ENCODE results near the gene PPP3CA. TPM values are rescaled to one million over a fixed set of nuclear protein-coding genes. Genes with fewer than 3 reads are reported as not detected.
A peak's percentile ranks its signal among the peaks of the same experiment; 100 is the strongest.

The PPP3CA gene
- total RNA-seq (10 to 100 TPM; 26.2 to 47.7 (median 30.8) TPM), polyA plus RNA-seq (10 to 100 TPM; 11.8 to 15.0 (median 13.9) TPM)

- Histone ChIP-seq H3K4me1 (peaks cover 0 to 44% (median 24%) of the 10 kb centered on the region in 4 donors), H3K9me3 (no peaks in the 10 kb centered on the region), H3K27me3 (no peaks in the 10 kb centered on the region), H3K27ac (peak within 1 kb of the TSS; percentile 92 to 97 (median 96)), H3K36me3 (no peaks in the 10 kb centered on the region), H3K4me3 (peak within 1 kb of the TSS; percentile 86 to 95 (median 92))
- no peak for DNase-seq
- intact Hi-C loops (cut with DNase I), result loop anchor here (2.0 to 10.0 kb wide), 6 partner anchors 26 to 1782 kb away; partner anchors contain the start of genes H2AZ1 and TRMT10A
- TF ChIP-seq EP300 (IDR thresholded peaks at IDR 0.05), result no peak
- no peak for TF ChIP-seq POLR2AphosphoS5 (IDR thresholded peaks at IDR 0.05)
- TF ChIP-seq POLR2A (IDR thresholded peaks at IDR 0.05), result no peak
- TF ChIP-seq CTCF (IDR thresholded peaks at IDR 0.05), result no peak
- WGBS, 2 donors, result 0% methylated on average over 41 of the region's 41 CpGs
Observed at GRCh38 chr4:101347267-101347556, at the start of gene PPP3CA. TSS of gene PPP3CA (minus strand) at chr4:101347526.

DNA sequence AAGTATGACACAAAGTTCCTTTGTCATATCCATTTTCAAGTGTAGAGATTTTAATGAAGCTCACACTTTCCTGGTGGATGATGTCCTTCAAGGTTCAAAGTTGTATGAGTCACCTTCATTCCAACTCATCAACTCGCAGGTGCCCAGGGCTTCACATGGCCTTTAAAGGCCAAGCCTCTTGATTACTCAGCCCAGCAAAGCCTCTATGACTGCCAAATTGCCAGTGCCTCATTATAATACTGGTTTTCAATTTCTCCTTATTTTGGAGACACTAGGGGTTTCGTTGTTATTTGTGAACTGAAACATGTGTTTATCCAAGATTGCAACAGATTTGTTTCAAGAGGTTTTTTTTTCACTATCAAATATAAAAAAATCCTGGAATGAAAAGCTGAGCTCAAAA lies 45.9 kb upstream of the PPP3CA start:
- WGBS, 2 donors, result 44 to 70% methylated on average over 2 of the region's 2 CpGs
- no peak for DNase-seq
- TF ChIP-seq EP300 (IDR thresholded peaks at IDR 0.05), result no peak
- TF ChIP-seq POLR2AphosphoS5 (IDR thresholded peaks at IDR 0.05), result no peak
- TF ChIP-seq POLR2A (IDR thresholded peaks at IDR 0.05), result no peak
- Histone ChIP-seq H3K27me3 (no peaks in the 10 kb centered on the region), H3K4me1 (no peaks in the 10 kb centered on the region), H3K36me3 (no peaks in the 10 kb centered on the region), H3K4me3 (no peak overlapping the region), H3K9me3 (no peaks in the 10 kb centered on the region), H3K27ac (no peak overlapping the region)
- intact Hi-C loops (cut with DNase I), result no loop called here

GRCh38 chr4:101370663-101371210 lies 23.4 kb upstream of the PPP3CA start:
- no peak overlapping the region for H3K4me3 ChIP-seq
- H3K9me3 ChIP-seq, result no peaks in the 10 kb centered on the region
- no peak for TF ChIP-seq EP300 (IDR thresholded peaks at IDR 0.05)
- TF ChIP-seq CTCF (IDR thresholded peaks at IDR 0.05), result no peak
- no peak for TF ChIP-seq POLR2A (IDR thresholded peaks at IDR 0.05)
- TF ChIP-seq POLR2AphosphoS5 (IDR thresholded peaks at IDR 0.05), result no peak
- 92 to 93% methylated on average over 5 of the region's 5 CpGs for WGBS, 2 donors
- intact Hi-C loops (cut with DNase I), result no loop called here
- no peak overlapping the region for H3K27ac ChIP-seq
- DNase-seq, result no peak
- H3K27me3 ChIP-seq, result no peaks in the 10 kb centered on the region
- no peaks in the 10 kb centered on the region for H3K4me1 ChIP-seq
- no peaks in the 10 kb centered on the region for H3K36me3 ChIP-seq

- H3K9me3 ChIP-seq, result no peaks in the 10 kb centered on the region
- H3K4me3 ChIP-seq, result no peak overlapping the region
- H3K27ac ChIP-seq, result no peak overlapping the region
- no peaks in the 10 kb centered on the region for H3K27me3 ChIP-seq
- H3K4me1 ChIP-seq, result no peaks in the 10 kb centered on the region
- intact Hi-C loops (cut with DNase I), result no loop called here
- TF ChIP-seq POLR2AphosphoS5 (IDR thresholded peaks at IDR 0.05) (no peak), CTCF (IDR thresholded peaks at IDR 0.05) (no peak), POLR2A (IDR thresholded peaks at IDR 0.05) (no peak), EP300 (IDR thresholded peaks at IDR 0.05) (no peak)
- H3K36me3 ChIP-seq, result no peaks in the 10 kb centered on the region
- DNase-seq, result no peak
- WGBS, 2 donors, result 94 to 95% methylated on average over 1 of the region's 1 CpG
Observed at GRCh38 chr4:101367201-101367600, 19.9 kb upstream of the PPP3CA start.

DNA sequence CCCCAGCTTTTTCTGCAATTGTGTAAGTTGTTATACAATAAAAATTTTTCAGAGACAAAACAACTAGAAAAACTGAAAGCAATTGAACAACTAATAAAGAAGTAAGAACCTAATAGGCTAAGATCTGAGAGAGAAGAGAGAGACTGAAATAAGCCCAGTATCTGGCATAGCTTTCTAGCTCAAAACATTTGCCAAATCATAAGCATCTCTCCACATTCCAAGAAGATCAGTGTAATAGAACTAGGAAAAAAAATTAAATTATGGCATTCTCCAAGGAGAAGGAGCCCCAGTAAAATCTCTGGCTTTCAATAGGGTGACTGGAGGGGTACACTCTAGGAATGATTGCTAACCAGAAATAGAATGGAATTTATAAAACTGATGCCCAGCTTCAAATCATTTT lies 19.0 kb upstream of the PPP3CA start:
- no peak for TF ChIP-seq POLR2AphosphoS5 (IDR thresholded peaks at IDR 0.05)
- no peaks in the 10 kb centered on the region for H3K27me3 ChIP-seq
- DNase-seq, result no peak
- intact Hi-C loops (cut with DNase I), result no loop called here
- H3K36me3 ChIP-seq, result no peaks in the 10 kb centered on the region
- H3K27ac ChIP-seq, result no peak overlapping the region
- H3K4me3 ChIP-seq, result no peak overlapping the region
- H3K9me3 ChIP-seq, result no peaks in the 10 kb centered on the region
- H3K4me1 ChIP-seq, result no peaks in the 10 kb centered on the region

- DNase-seq, result no peak
- 75% methylated on average over 3 of the region's 3 CpGs for WGBS, 2 donors
- Histone ChIP-seq H3K27ac (no peak overlapping the region), H3K9me3 (no peaks in the 10 kb centered on the region), H3K36me3 (no peaks in the 10 kb centered on the region), H3K4me1 (peaks cover 0 to 13% (median 9%) of the 10 kb centered on the region in 4 donors), H3K27me3 (no peaks in the 10 kb centered on the region), H3K4me3 (no peak overlapping the region)
- intact Hi-C loops (cut with DNase I), result no loop called here
- TF ChIP-seq CTCF (IDR thresholded peaks at IDR 0.05) (no peak), EP300 (IDR thresholded peaks at IDR 0.05) (no peak), POLR2AphosphoS5 (IDR thresholded peaks at IDR 0.05) (no peak)
Observed at GRCh38 chr4:101357751-101358150, 10.4 kb upstream of the PPP3CA start.
